Adrenal gland (tissue), 5 donors: ENCODE results near the gene LRP1.

Experiments used
- CTCF ChIP-seq, 6 experiments: fragments of 450-650 bp in 4 of 6; fragments of 200-600 bp in 2 of 6; sonication (generic) in 1 of 6; IDR thresholded peaks; 1 replicate in 5 of 6; 2 replicates in 1 of 6; pipeline versions ENCODE4 v1.5.1 to v1.8.0; 2016 to 2021; ENCODE audit warnings: antibody characterized with exemption in 6 of 6, mild to moderate bottlenecking in 2 of 6, moderate library complexity in 1 of 6
- POLR2A ChIP-seq, 2 donors: fragments of 450-650 bp; IDR thresholded peaks; one replicate each; pipeline ENCODE4 v1.6.1; 2017; ENCODE audit warnings: antibody characterized with exemption in 2 of 2, mild to moderate bottlenecking in 2 of 2, moderate library complexity in 1 of 2
- donor health status: DM: no; HTN: no; CAD: no.

- TF ChIP-seq POLR2A (IDR thresholded peaks at IDR 0.05) (no peak), CTCF (IDR thresholded peaks at IDR 0.05) (no peak)
These were observed 4.8 kb downstream of the LRP1 start for GRCh38 chr12:57133013-57133569.
